ENCODE results near the gene CDK3. TPM values are rescaled to one million over a fixed set of nuclear protein-coding genes. Genes with fewer than 3 reads are reported as not detected.

Gene CDK3
- total RNA-seq, 1 donor, result 1.1 TPM

DNA sequence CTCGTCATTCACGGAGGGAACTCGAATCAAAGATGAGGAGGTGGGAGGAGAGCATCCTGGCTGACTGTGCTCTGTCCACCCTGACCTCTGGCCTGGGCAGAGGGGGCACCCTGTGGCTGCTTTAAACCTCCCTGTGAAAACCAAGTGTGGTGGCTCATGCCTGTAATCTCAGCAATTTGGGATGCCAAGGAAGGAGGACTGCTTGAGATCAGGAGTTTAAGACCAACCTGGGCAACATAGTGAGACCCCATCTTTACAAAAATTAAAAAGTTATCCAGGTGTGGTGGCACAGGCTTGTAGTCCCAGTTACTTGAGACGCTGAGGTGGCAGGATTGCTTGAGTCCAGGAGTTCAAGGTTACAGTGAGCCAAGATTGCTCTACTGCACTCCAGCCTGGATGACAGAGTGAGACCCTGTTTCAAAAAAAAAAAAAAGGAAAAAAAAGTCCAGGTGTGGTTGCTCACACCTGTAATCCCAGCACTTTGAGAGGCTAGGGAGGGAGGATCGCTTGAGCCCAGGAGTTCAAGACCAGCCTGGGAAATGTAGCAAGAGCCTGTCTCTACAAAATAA is 5.8 kb upstream of the CDK3 start:
- no peak for TF ChIP-seq CTCF (IDR thresholded peaks at IDR 0.05; ENCODE audit: insufficient read depth, low read length)
- no peak overlapping the region for H3K4me3 ChIP-seq (ENCODE audit: low read depth, low read length)
- no peak for DNase-seq (ENCODE audit: low read depth)

GRCh38 chr17:75995385-75995925 is 5.2 kb upstream of the CDK3 start:
- no peak for TF ChIP-seq CTCF (IDR thresholded peaks at IDR 0.05; ENCODE audit: insufficient read depth, low read length)
- H3K4me3 ChIP-seq (ENCODE audit: low read depth, low read length), result no peak overlapping the region
- no peak for DNase-seq (ENCODE audit: low read depth)

DNA sequence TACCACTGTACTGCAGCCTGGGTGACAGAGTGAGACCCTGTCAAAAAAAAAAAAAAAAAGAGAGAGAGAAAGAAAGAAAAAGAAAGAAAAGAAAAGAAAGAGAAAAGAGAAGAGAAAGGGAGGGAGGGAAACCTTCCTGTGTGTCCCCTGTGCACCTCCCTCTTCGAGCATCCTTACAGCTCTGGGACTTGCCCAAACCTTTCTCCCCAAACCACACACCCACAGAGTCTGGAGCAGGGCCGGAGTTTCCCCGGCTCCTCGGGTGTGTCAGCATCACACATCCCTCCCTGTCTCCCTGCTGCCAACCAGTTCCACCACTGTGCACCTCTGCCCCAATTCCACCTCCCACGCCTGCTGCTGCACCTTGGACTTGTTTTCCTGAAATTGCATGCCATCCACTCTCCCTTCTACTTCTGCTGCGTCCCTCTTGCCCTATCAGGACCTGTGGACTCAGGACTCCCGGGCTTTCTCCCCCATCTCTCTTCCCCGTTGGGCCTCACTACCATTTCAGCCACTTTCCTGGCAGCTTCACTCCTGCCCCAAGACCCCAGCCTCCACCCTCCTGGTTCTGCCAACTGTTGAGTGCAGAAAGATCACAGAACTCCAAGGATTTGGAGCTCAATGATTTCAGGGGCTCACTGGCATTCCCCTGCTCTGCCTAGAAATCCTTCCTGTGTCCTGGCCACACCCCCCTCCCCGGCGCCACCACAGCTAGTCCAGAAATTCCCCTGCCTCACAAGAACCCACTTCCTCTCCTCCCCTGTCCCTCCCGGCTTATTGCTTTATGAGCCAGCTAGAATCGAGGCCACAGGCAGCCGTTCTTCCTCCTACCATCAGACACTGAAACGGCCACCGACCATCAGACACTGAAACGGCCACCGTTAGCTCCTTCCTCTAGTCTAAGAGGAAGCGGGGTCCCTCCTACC is 3.7 kb upstream of the CDK3 start:
- no peak for TF ChIP-seq CTCF (IDR thresholded peaks at IDR 0.05; ENCODE audit: insufficient read depth, low read length)
- peak; percentile 55 for DNase-seq (ENCODE audit: low read depth)
- H3K4me3 ChIP-seq (ENCODE audit: low read depth, low read length), result no peak overlapping the region

GRCh38 chr17:75998327-75998795 is 2.3 kb upstream of the CDK3 start:
- TF ChIP-seq CTCF (IDR thresholded peaks at IDR 0.05; ENCODE audit: insufficient read depth, low read length), result no peak
- DNase-seq (ENCODE audit: low read depth), result no peak
- no peak overlapping the region for H3K4me3 ChIP-seq (ENCODE audit: low read depth, low read length)

GRCh38 chr17:76000016-76000754 is 470 bp upstream of the CDK3 start:
- DNase-seq (ENCODE audit: low read depth), result no peak
- peak; percentile 76 for TF ChIP-seq CTCF (IDR thresholded peaks at IDR 0.05; ENCODE audit: insufficient read depth, low read length)
- H3K4me3 ChIP-seq (ENCODE audit: low read depth, low read length), result no peak overlapping the region

- no peak for TF ChIP-seq CTCF (IDR thresholded peaks at IDR 0.05; ENCODE audit: insufficient read depth, low read length)
- DNase-seq (ENCODE audit: low read depth), result no peak
- H3K4me3 ChIP-seq (ENCODE audit: low read depth, low read length), result no peak overlapping the region
Observed at GRCh38 chr17:76002100-76002499, 1.4 kb downstream of the CDK3 start.
